Placental epithelial cell (primary cell): Measurements from ENCODE around the gene KRTAP12-4. TPM values are rescaled to one million over a fixed set of nuclear protein-coding genes. Genes with fewer than 3 reads are reported as not detected.

Experiments
- small RNA-seq: library from RNA; depleted of rRNA; stranded (forward); fragments of <200 nt; gene quantifications from one replicate; pipeline ENCODE3, GENCODE V24; 2012
- total RNA-seq: library from RNA; depleted of rRNA; stranded (reverse); fragments of >200 nt; gene quantifications from 2 replicates; pipeline ENCODE4 v1.2.3, GENCODE V29; 2012

The KRTAP12-4 gene
- not detected in 2 replicates for total RNA-seq

GRCh38 chr21:44654576-44655175 lies at the start of gene KRTAP12-4:
Gene KRTAP12-4, minus strand, starts transcription at chr21:44654659. Its CDS starts 45 bp downstream, at chr21:44654614.

GRCh38 chr21:44697172-44697810 lies 42.8 kb upstream of the KRTAP12-4 start, which contains the start of gene KRTAP10-12:
Gene KRTAP10-12, plus strand, starts transcription at chr21:44697172. Its CDS starts 30 bp downstream, at chr21:44697202.

GRCh38 chr21:44681861-44682579 lies 27.6 kb upstream of the KRTAP12-4 start, which contains the start of gene KRTAP12-1:
Gene KRTAP12-1, minus strand, starts transcription at chr21:44682163. Its CDS starts 40 bp downstream, at chr21:44682123.

GRCh38 chr21:44666401-44667320 lies 12.2 kb upstream of the KRTAP12-4 start, which contains the start of gene KRTAP12-2:
Gene KRTAP12-2, minus strand, starts transcription at chr21:44666927. Its CDS starts 41 bp downstream, at chr21:44666886.

GRCh38 chr21:44657635-44658540 lies 3.4 kb upstream of the KRTAP12-4 start, which contains the start of gene KRTAP12-3:
Gene KRTAP12-3, plus strand, starts transcription at chr21:44657932. Its CDS starts 48 bp downstream, at chr21:44657980.

GRCh38 chr21:44646366-44647221 lies 7.9 kb downstream of the KRTAP12-4 start, which contains the start of gene KRTAP10-11:
Gene KRTAP10-11, plus strand, starts transcription at chr21:44646414. Its CDS starts 45 bp downstream, at chr21:44646459.

DNA sequence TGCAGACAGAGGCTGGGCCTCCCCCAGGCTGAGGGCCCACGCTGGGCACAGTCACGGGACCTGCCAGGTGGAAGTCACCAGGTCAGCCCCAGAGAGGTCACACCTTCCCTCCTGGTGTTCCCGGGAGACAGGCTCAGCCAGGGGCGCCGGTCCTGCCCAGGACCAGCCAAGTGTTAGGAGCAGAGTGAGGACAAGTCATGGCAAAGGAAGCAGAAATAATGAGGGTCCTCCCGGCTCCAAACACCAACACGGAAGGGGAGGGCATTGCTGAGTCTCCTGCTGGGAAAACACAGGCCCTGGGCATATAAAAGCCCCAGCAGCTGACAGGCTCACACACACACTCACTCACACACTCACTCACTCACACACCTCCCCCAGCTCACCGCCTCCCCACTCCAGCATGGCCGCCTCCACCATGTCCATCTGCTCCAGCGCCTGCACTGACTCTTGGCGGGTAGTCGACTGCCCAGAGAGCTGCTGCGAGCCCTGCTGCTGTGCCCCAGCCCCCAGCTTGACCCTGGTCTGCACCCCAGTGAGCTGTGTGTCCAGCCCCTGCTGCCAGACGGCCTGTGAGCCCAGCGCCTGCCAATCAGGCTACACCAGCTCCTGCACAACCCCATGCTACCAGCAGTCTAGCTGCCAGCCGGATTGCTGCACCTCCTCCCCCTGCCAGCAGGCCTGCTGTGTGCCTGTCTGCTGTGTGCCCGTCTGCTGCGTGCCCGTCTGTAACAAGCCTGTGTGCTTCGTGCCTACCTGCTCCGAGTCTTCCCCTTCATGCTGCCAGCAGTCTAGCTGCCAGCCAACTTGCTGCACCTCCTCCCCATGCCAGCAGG lies 17.2 kb downstream of the KRTAP12-4 start, which contains the start of gene KRTAP10-10:
Gene KRTAP10-10, plus strand, starts transcription at position 339 of the 833 bp plus-strand sequence. Its CDS starts 62 bp downstream, at position 401.

DNA sequence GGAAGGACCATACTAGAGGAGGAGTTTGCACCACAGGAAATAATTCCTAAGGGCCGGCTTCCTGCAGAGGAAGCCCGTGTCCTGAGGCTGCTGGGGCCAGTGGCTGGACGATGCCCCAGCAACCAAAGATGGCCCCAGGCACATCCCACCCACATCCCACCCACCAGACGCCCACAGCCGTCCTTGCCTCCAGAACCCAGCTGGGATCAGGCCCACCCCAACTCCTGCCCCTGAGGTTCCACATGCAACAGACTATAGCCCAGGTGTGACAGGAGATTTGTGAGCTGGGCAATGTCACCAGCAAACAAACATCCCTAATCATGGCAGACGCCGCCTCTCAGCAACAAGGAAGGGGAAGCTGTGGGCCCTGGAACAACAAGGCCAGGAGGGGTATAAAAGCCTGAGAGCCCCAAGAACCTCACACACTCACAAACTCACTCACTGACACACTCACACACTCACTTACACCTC lies 27.8 kb downstream of the KRTAP12-4 start, which contains the start of gene KRTAP10-9:
Gene KRTAP10-9, plus strand, starts transcription at position 421 of the 471 bp plus-strand sequence. CDS start 79 bp downstream, outside the sequence.

DNA sequence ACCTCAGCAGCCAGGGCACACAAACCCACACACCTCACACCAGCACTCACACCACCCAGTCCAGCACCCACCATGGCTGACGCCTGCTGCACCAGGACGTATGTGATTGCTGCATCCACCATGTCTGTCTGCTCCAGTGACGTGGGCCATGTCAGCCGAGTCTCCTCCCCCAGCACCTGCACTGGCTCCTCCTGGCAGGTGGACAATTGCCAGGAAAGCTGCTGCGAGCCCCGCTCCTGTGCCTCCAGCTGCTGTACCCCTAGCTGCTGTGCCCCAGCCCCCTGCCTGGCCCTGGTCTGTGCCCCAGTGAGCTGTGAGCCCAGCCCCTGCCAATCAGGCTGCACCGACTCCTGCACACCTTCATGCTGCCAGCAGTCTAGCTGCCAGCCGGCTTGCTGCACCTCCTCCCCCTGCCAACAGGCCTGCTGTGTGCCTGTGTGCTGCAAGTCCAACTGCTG lies 42.4 kb downstream of the KRTAP12-4 start, which contains the start of gene KRTAP10-8:
Gene KRTAP10-8, plus strand, starts transcription at position 51 of the 458 bp plus-strand sequence. Its CDS starts 22 bp downstream, at position 73.

Small RNA genes within 50 kb of the gene (small RNA-seq; reads per million reads assigned to genes)
- not detected for gene KRTAP12-6P

Other genes with a start within 250 kb of the KRTAP12-4 start
- 1.1 and 1.2 TPM in 2 replicates for gene LRRC3, start 199.1 kb downstream of the KRTAP12-4 start, total RNA-seq
- gene KRTAP10-1, start 114.5 kb downstream of the KRTAP12-4 start, total RNA-seq, result not detected in 2 replicates
- not detected in 2 replicates for gene KRTAP10-2, start 103.2 kb downstream of the KRTAP12-4 start, total RNA-seq
- gene KRTAP10-3, start 95.9 kb downstream of the KRTAP12-4 start, total RNA-seq, result not detected in 2 replicates
- gene KRTAP10-4, start 80.9 kb downstream of the KRTAP12-4 start, total RNA-seq, result not detected in 2 replicates
- not detected in 2 replicates for gene KRTAP10-5, start 74.1 kb downstream of the KRTAP12-4 start, total RNA-seq
- not detected in 2 replicates for gene KRTAP10-6, start 62.2 kb downstream of the KRTAP12-4 start, total RNA-seq
- not detected in 2 replicates for gene KRTAP10-7, start 54.1 kb downstream of the KRTAP12-4 start, total RNA-seq
- gene KRTAP10-8, start 42.6 kb downstream of the KRTAP12-4 start, total RNA-seq, result not detected in 2 replicates
- gene KRTAP10-9, start 27.6 kb downstream of the KRTAP12-4 start, total RNA-seq, result not detected in 2 replicates
- not detected in 2 replicates for gene KRTAP10-10, start 17.3 kb downstream of the KRTAP12-4 start, total RNA-seq
- not detected in 2 replicates for gene KRTAP10-11, start 8.2 kb downstream of the KRTAP12-4 start, total RNA-seq
- gene KRTAP12-3, start 3.3 kb upstream of the KRTAP12-4 start, total RNA-seq, result not detected in 2 replicates
- gene KRTAP12-2, start 12.3 kb upstream of the KRTAP12-4 start, total RNA-seq, result not detected in 2 replicates
- gene KRTAP12-1, start 27.5 kb upstream of the KRTAP12-4 start, total RNA-seq, result not detected in 2 replicates
- gene KRTAP10-12, start 42.5 kb upstream of the KRTAP12-4 start, total RNA-seq, result not detected in 2 replicates
- not detected in 2 replicates for gene TSPEAR, start 56.9 kb upstream of the KRTAP12-4 start, total RNA-seq
- gene UBE2G2, start 147.2 kb upstream of the KRTAP12-4 start, total RNA-seq, result 42.8 and 43.3 TPM in 2 replicates
- 66.7 and 112 TPM in 2 replicates for gene SUMO3, start 163.4 kb upstream of the KRTAP12-4 start, total RNA-seq
- gene PTTG1IP, start 219.0 kb upstream of the KRTAP12-4 start, total RNA-seq, result 147 and 178 TPM in 2 replicates